H1 (cell line): Measurements from ENCODE around the gene APOC3. TPM values are rescaled to one million over a fixed set of nuclear protein-coding genes. Genes with fewer than 3 reads are reported as not detected.
A peak's percentile ranks its signal among the peaks of the same experiment; 100 is the strongest.

Experiments used
- CTCF ChIA-PET: fragments of 300-600 bp; sonication (Branson Sonifier 250); formaldehyde crosslinking; loops from one replicate; lab custom pipeline; 2021; ENCODE audit not compliant: partially characterized antibody; lab: Charles Lee
- POLR2A ChIA-PET: fragments of 300-600 bp; sonication (Branson Sonifier 250); formaldehyde crosslinking; loops from one replicate; lab custom pipeline; 2021; ENCODE audit warnings: inconsistent platforms; ENCODE audit not compliant: partially characterized antibody; lab: Charles Lee
- DNase-seq, 2 experiments: peaks; one replicate each; pipeline versions ENCODE4 v3.0.0 to v3.0.0-alpha.2; 2010 to 2022; ENCODE audit warnings: low spot score in 2 of 2, low read depth in 1 of 2, mixed read lengths in 1 of 2
- FAIRE-seq: peaks from 2 replicates; lab custom pipeline; 2011; peaks lifted over from hg19 to GRCh38; lab: Jason Lieb, UNC
- H2AFZ ChIP-seq: 2 replicates; pipeline ENCODE4 v1.8.1; 2012; ENCODE audit warnings: low read length, inconsistent platforms
- H2AK5ac ChIP-seq: 2 replicates; pipeline ENCODE4 v1.6.1; 2013; ENCODE audit warnings: low read depth, low read length
- H2BK120ac ChIP-seq: replicated peaks from 2 replicates; pipeline ENCODE3; 2013; ENCODE audit warnings: low read depth, low read length, inconsistent platforms
- H2BK12ac ChIP-seq: 2 replicates; pipeline ENCODE4 v1.6.1; 2013; ENCODE audit warnings: low read depth, low read length
- H2BK15ac ChIP-seq: 2 replicates; pipeline ENCODE4 v1.6.1; 2013; ENCODE audit warnings: low read length
- H2BK20ac ChIP-seq: 2 replicates; pipeline ENCODE4 v1.6.1; 2013; ENCODE audit warnings: low read length
- H2BK5ac ChIP-seq: 2 replicates; pipeline ENCODE4 v1.6.1; 2013; ENCODE audit warnings: low read depth, low read length
- H3K14ac ChIP-seq: 2 replicates; pipeline ENCODE4 v1.6.1; 2013; ENCODE audit warnings: inconsistent platforms; ENCODE audit not compliant: insufficient read length
- H3K18ac ChIP-seq: 2 replicates; pipeline ENCODE4 v1.6.1; 2013; ENCODE audit warnings: low read length; ENCODE audit errors: extremely low read depth
- H3K23ac ChIP-seq: 2 replicates; pipeline ENCODE4 v1.6.1; 2013; ENCODE audit warnings: inconsistent platforms; ENCODE audit not compliant: insufficient read length
- H3K23me2 ChIP-seq: 2 replicates; pipeline ENCODE4 v1.6.1; 2013; ENCODE audit warnings: low read depth, low read length
- H3K27ac ChIP-seq: 2 replicates; pipeline ENCODE4 v1.6.1; 2011; ENCODE audit warnings: low read depth, low read length, inconsistent platforms
- H3K27me3 ChIP-seq, 4 experiments: replicated peaks in 1 of 4; 1 replicate in 1 of 4; 2 replicates in 3 of 4; pipeline versions ENCODE4 v1.6.1 to v1.8.1; 2011 to 2013; ENCODE audit warnings: low read length in 3 of 4, mild to moderate bottlenecking in 3 of 4, inconsistent platforms in 2 of 4, mixed read lengths in 2 of 4, moderate library complexity in 1 of 4; ENCODE audit not compliant: control insufficient read depth in 3 of 4, insufficient read depth in 3 of 4; ENCODE audit errors: extremely low read depth in 1 of 4
- H3K36me3 ChIP-seq, 4 experiments: 2 replicates each; pipeline versions ENCODE4 v1.6.1 to v1.8.1; 2011 to 2013; ENCODE audit warnings: mild to moderate bottlenecking in 4 of 4, low read length in 3 of 4, moderate library complexity in 2 of 4, control low read depth in 1 of 4, inconsistent platforms in 1 of 4; ENCODE audit not compliant: insufficient read depth in 4 of 4, control insufficient read depth in 2 of 4
- H3K4ac ChIP-seq: replicated peaks from 2 replicates; pipeline ENCODE3; 2013; ENCODE audit warnings: low read length, low read depth, mixed read lengths, inconsistent platforms; ENCODE audit not compliant: insufficient read length
- H3K4me1 ChIP-seq, 4 experiments: replicated peaks in 1 of 4; 1 replicate in 1 of 4; 2 replicates in 3 of 4; pipeline versions ENCODE4 v1.6.1 to v1.8.1; 2011 to 2013; ENCODE audit warnings: low read length in 3 of 4, inconsistent platforms in 2 of 4, mixed read lengths in 1 of 4; ENCODE audit not compliant: insufficient read depth in 4 of 4, control insufficient read depth in 3 of 4
- H3K4me2 ChIP-seq, 2 experiments: 2 replicates each; pipeline versions ENCODE4 v1.6.1 to v1.8.1; 2011 to 2013; ENCODE audit warnings: low read depth in 2 of 2, low read length in 2 of 2, control low read depth in 1 of 2, inconsistent platforms in 1 of 2, mild to moderate bottlenecking in 1 of 2; ENCODE audit not compliant: insufficient read depth in 1 of 2
- H3K4me3 ChIP-seq, 4 experiments: fragments of 200-600, 300-600 bp in 1 of 4; sonication (generic), shearing (Covaris generic), sonication (Bioruptor Twin) in 1 of 4; 2 replicates each; pipeline versions ENCODE4 v1.5.1 to v1.8.1; 2011 to 2016; ENCODE audit warnings: low read length in 4 of 4, low read depth in 3 of 4, control low read depth in 2 of 4, inconsistent platforms in 2 of 4, mild to moderate bottlenecking in 2 of 4, mixed read lengths in 1 of 4, moderate library complexity in 1 of 4; ENCODE audit not compliant: insufficient read depth in 2 of 4; ENCODE audit errors: extremely low read depth in 1 of 4
- H3K56ac ChIP-seq: replicated peaks from 2 replicates; pipeline ENCODE3; 2013; ENCODE audit warnings: low read depth, mild to moderate bottlenecking, mixed read lengths, low read length, inconsistent platforms; ENCODE audit not compliant: insufficient read length
- H3K79me1 ChIP-seq: 2 replicates; pipeline ENCODE4 v1.6.1; 2013; ENCODE audit warnings: low read depth, low read length, control low read depth
- H3K79me2 ChIP-seq, 2 experiments: 2 replicates each; pipeline versions ENCODE4 v1.6.1 to v1.8.1; 2012 to 2013; ENCODE audit warnings: low read length in 2 of 2, mild to moderate bottlenecking in 2 of 2, inconsistent platforms in 1 of 2; ENCODE audit not compliant: insufficient read depth in 2 of 2, control insufficient read depth in 1 of 2
- H3K9ac ChIP-seq, 4 experiments: replicated peaks in 1 of 4; 1 replicate in 1 of 4; 2 replicates in 3 of 4; pipeline versions ENCODE4 v1.6.1 to v1.8.1; 2011 to 2013; ENCODE audit warnings: low read depth in 3 of 4, low read length in 3 of 4, control low read depth in 2 of 4, mild to moderate bottlenecking in 2 of 4, moderate library complexity in 2 of 4, inconsistent platforms in 1 of 4; ENCODE audit errors: extremely low read depth in 1 of 4
- H3K9me3 ChIP-seq, 2 experiments: 2 replicates each; pipeline versions ENCODE4 v1.6.1 to v1.8.1; 2012 to 2013; ENCODE audit warnings: mild to moderate bottlenecking in 2 of 2, moderate library complexity in 2 of 2, control low read depth in 1 of 2, inconsistent platforms in 1 of 2, low read depth in 1 of 2, low read length in 1 of 2, mixed read lengths in 1 of 2; ENCODE audit not compliant: insufficient read depth in 2 of 2
- H4K20me1 ChIP-seq, 2 experiments: replicated peaks in 1 of 2; 2 replicates each; pipeline versions ENCODE3 to v1.8.1; 2011 to 2013; ENCODE audit warnings: inconsistent platforms in 2 of 2, low read length in 2 of 2, mild to moderate bottlenecking in 1 of 2; ENCODE audit not compliant: insufficient read depth in 2 of 2, control insufficient read depth in 1 of 2
- H4K5ac ChIP-seq: 2 replicates; pipeline ENCODE4 v1.6.1; 2013; ENCODE audit warnings: low read length, low read depth, mixed read lengths, inconsistent platforms; ENCODE audit not compliant: insufficient read length
- H4K8ac ChIP-seq: 2 replicates; pipeline ENCODE4 v1.8.0; 2013; ENCODE audit warnings: mild to moderate bottlenecking, moderate library complexity, low read length, inconsistent platforms; ENCODE audit not compliant: insufficient read depth; ENCODE audit errors: extremely low read depth
- H4K91ac ChIP-seq: replicated peaks from 2 replicates; pipeline ENCODE3; 2013; ENCODE audit warnings: low read length, mixed read lengths, inconsistent platforms; ENCODE audit not compliant: insufficient read length
- BRCA1 ChIP-seq: IDR thresholded peaks from 2 replicates; pipeline ENCODE4 v1.6.1; 2012; ENCODE audit warnings: low read depth, low read length, improper control_type of control experiment
- WGBS, 2 experiments: shearing (Covaris generic) in 1 of 2; methylation state at CpG; one replicate each; pipeline versions ENCODE4 v1.1.6 to v1.1.7; 2013 to 2015; ENCODE audit warnings: low lambda C conversion rate in 2 of 2, mixed read lengths in 2 of 2, inconsistent platforms in 1 of 2, low coverage in 1 of 2, missing lambda C conversion rate in 1 of 2; ENCODE audit not compliant: insufficient replicate concordance in 2 of 2, insufficient coverage in 1 of 2, insufficient read length in 1 of 2; ENCODE audit errors: extremely low coverage in 1 of 2, missing lambda C conversion rate in 1 of 2; 5-methylcytosine and 5-hydroxymethylcytosine counted together
- polyA plus RNA-seq, 7 experiments: library from polyadenylated mRNA; depleted of rRNA in 3 of 7; stranded (reverse) in 5 of 7; unstranded in 2 of 7; fragments of >200 nt in 5 of 7; fragments of 200-250 nt in 2 of 7; gene quantifications; 1 replicate in 5 of 7; 2 replicates in 1 of 7; 4 replicates in 1 of 7; pipeline versions ENCODE4 v1.2.1 to v1.2.3, GENCODE V29; 2011 to 2013; ENCODE audit warnings: missing spikeins in 2 of 7, mixed read lengths in 2 of 7
- total RNA-seq: library from RNA; stranded (reverse); fragmentation: NEBNext Ultra II Directional; extraction: Animal tissue kit (Norgen Biotek cat#: 25700); gene quantifications from 2 replicates; pipeline ENCODE4 v1.2.1, GENCODE V29; 2021
- TF ChIP-seq, protein P1 (sequence below), 3 experiments: IDR thresholded peaks; 1 replicate in 2 of 3; 2 replicates in 1 of 3; pipeline versions ENCODE4 v1.5.1 to v1.6.1; 2011; ENCODE audit warnings: low read length in 3 of 3, mild to moderate bottlenecking in 3 of 3, inconsistent platforms in 2 of 3, low read depth in 1 of 3, moderate library complexity in 1 of 3; ENCODE audit not compliant: insufficient read depth in 1 of 3; ENCODE audit errors: control extremely low read depth in 1 of 3

Gene APOC3
- total and polyA plus RNA-seq, 2 of the 8 experiments (the other 6 are each of a cell fraction or from before 2014, with no cell fraction given) = not detected

GRCh38 chr11:116879800-116880625 is 50.3 kb downstream of the APOC3 start:
- Histone ChIP-seq H4K5ac (no peak overlapping the region), H2AK5ac (no peak overlapping the region), H2BK20ac (no peak overlapping the region), H2BK12ac (no peak overlapping the region), H3K14ac (no peak overlapping the region), H4K8ac (no peak overlapping the region), H3K9ac (no peak overlapping the region), H2BK120ac (no peak overlapping the region), H3K36me3 (peaks cover 0 to 6% (median 4%) of the 10 kb centered on the region in 4 experiments; a peak in 3 of 8 replicates), H3K56ac (no peak overlapping the region), H3K4ac (no peak overlapping the region), H3K4me1 (no peaks in the 10 kb centered on the region), H3K23me2 (no peaks in the 10 kb centered on the region), H3K27ac (no peak overlapping the region), H3K23ac (no peak overlapping the region), H3K18ac (no peak overlapping the region), H2BK15ac (no peak overlapping the region), H4K91ac (no peak overlapping the region), H2BK5ac (no peak overlapping the region), H3K4me2 (no peak overlapping the region), H3K9me3 (no peaks in the 10 kb centered on the region), H3K27me3 (no peaks in the 10 kb centered on the region), H3K79me1 (no peaks in the 10 kb centered on the region; the same call in 1 of the 2 replicates), H3K79me2 (no peaks in the 10 kb centered on the region), H3K4me3 (no peak overlapping the region), H2AFZ (no peak overlapping the region), H4K20me1 (peaks cover 0 to 1% of the 10 kb centered on the region in 2 experiments)
- peak; percentile 92 for FAIRE-seq
- POLR2A ChIA-PET = interaction anchor here (1.3 kb wide), 1 partner anchor 264 kb away, joined by 4 read pairs; the partner anchor contains the start of gene PAFAH1B2
- 78% methylated on average over 5 of the region's 5 CpGs; no CpG with 5 or more reads in 1 of the 2 experiments for WGBS, 2 experiments
- DNase-seq = no peak
- CTCF ChIA-PET = interaction anchor here (0.6 to 7.0 kb wide), 26 partner anchors 8 to 268 kb away, joined by 3 to 65 read pairs (median 4); no protein-coding TSS in a partner anchor
- no peak for TF ChIP-seq BRCA1
- TF ChIP-seq, protein P1, sequence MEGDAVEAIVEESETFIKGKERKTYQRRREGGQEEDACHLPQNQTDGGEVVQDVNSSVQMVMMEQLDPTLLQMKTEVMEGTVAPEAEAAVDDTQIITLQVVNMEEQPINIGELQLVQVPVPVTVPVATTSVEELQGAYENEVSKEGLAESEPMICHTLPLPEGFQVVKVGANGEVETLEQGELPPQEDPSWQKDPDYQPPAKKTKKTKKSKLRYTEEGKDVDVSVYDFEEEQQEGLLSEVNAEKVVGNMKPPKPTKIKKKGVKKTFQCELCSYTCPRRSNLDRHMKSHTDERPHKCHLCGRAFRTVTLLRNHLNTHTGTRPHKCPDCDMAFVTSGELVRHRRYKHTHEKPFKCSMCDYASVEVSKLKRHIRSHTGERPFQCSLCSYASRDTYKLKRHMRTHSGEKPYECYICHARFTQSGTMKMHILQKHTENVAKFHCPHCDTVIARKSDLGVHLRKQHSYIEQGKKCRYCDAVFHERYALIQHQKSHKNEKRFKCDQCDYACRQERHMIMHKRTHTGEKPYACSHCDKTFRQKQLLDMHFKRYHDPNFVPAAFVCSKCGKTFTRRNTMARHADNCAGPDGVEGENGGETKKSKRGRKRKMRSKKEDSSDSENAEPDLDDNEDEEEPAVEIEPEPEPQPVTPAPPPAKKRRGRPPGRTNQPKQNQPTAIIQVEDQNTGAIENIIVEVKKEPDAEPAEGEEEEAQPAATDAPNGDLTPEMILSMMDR (IDR thresholded peaks at IDR 0.05; ENCODE audit: control extremely low read depth in 1 of 3, insufficient read depth in 1 of 3, low read depth in 1 of 3, low read length in 3 of 3) = peak in 2 of 3 experiments; percentile 63 to 78; a peak in 3 of 4 replicates
